ENCODE data around the gene PELO.

PELO gene

GRCh38 chr5:52760695-52761366 is 26.9 kb upstream of the PELO start:
- no peak for ATAC-seq
- no peak for TF ChIP-seq ISL1 (CRISPR knock-in tag; IDR thresholded peaks at IDR 0.05)
- no peak for TF ChIP-seq POU6F1 (CRISPR knock-in tag; IDR thresholded peaks at IDR 0.05; ENCODE audit: borderline replicate concordance, low read depth)
- TF ChIP-seq GLIS3 (CRISPR knock-in tag; IDR thresholded peaks at IDR 0.05): no peak
- no peak for TF ChIP-seq TOX (CRISPR knock-in tag; IDR thresholded peaks at IDR 0.05; ENCODE audit: borderline replicate concordance)
- no peak for TF ChIP-seq SNAI2 (CRISPR knock-in tag; IDR thresholded peaks at IDR 0.05)
- TF ChIP-seq OSR1 (CRISPR knock-in tag; IDR thresholded peaks at IDR 0.05): no peak
- TF ChIP-seq ZNF565 (CRISPR knock-in tag; conservative IDR thresholded peaks at IDR 0.05; ENCODE audit: low read depth): no peak
- no peak for TF ChIP-seq ZFP30 (CRISPR knock-in tag; IDR thresholded peaks at IDR 0.05)
- no peak for TF ChIP-seq ESRRG (CRISPR knock-in tag; IDR thresholded peaks at IDR 0.05)
- no peak for TF ChIP-seq TCF4 (CRISPR knock-in tag; IDR thresholded peaks at IDR 0.05; ENCODE audit: borderline replicate concordance)
- TF ChIP-seq RARB (CRISPR knock-in tag; IDR thresholded peaks at IDR 0.05): no peak
- TF ChIP-seq BACH2 (CRISPR knock-in tag; IDR thresholded peaks at IDR 0.05; ENCODE audit: borderline replicate concordance): no peak
- TF ChIP-seq CREB5 (CRISPR knock-in tag; IDR thresholded peaks at IDR 0.05; ENCODE audit: low read depth): no peak
- no peak for TF ChIP-seq CSRNP3 (CRISPR knock-in tag; IDR thresholded peaks at IDR 0.05)
- no peak for TF ChIP-seq TSHZ2 (CRISPR knock-in tag; IDR thresholded peaks at IDR 0.05)
- no peak for TF ChIP-seq PATZ1 (CRISPR knock-in tag; IDR thresholded peaks at IDR 0.05; ENCODE audit: borderline replicate concordance)
- no peak for TF ChIP-seq CSDC2 (CRISPR knock-in tag; IDR thresholded peaks at IDR 0.05)
- no peak for TF ChIP-seq PPARA (CRISPR knock-in tag; IDR thresholded peaks at IDR 0.05; ENCODE audit: borderline replicate concordance)
- no peak for TF ChIP-seq ZNF70 (CRISPR knock-in tag; IDR thresholded peaks at IDR 0.05)

GRCh38 chr5:52767217-52767743 is 20.4 kb upstream of the PELO start:
- peak; percentile 36 for ATAC-seq
- TF ChIP-seq ZC3H10 (CRISPR knock-in tag; IDR thresholded peaks at IDR 0.05) (no peak), CREB5 (CRISPR knock-in tag; IDR thresholded peaks at IDR 0.05; ENCODE audit: low read depth) (no peak), ZNF8 (CRISPR knock-in tag; IDR thresholded peaks at IDR 0.05) (no peak), CSDC2 (CRISPR knock-in tag; IDR thresholded peaks at IDR 0.05) (no peak), ZNF565 (CRISPR knock-in tag; conservative IDR thresholded peaks at IDR 0.05; ENCODE audit: low read depth) (no peak), ZFP3 (CRISPR knock-in tag; IDR thresholded peaks at IDR 0.05) (no peak)
